Suprapubic skin (tissue), 4 donors: ENCODE measurements around the gene SLC6A19. TPM values are rescaled to one million over a fixed set of nuclear protein-coding genes. Genes with fewer than 3 reads are reported as not detected.

Experiments used
- DNase-seq, 2 donors: peaks; one replicate each; pipeline ENCODE4 v3.0.0-alpha.2; 2019; ENCODE audit warnings: low spot score in 2 of 2
- H3K27ac ChIP-seq: fragments of 200-600 bp; sonication (generic); one replicate; pipeline ENCODE4 v1.5.1; 2019
- H3K27me3 ChIP-seq: fragments of 200-600 bp; sonication (generic); one replicate; pipeline ENCODE4 v1.5.1; 2019
- H3K36me3 ChIP-seq: fragments of 200-600 bp; sonication (generic); one replicate; pipeline ENCODE4 v1.5.1; 2019
- H3K4me1 ChIP-seq: fragments of 200-600 bp; sonication (generic); one replicate; pipeline ENCODE4 v1.5.1; 2019
- H3K4me3 ChIP-seq: fragments of 200-600 bp; sonication (generic); one replicate; pipeline ENCODE4 v1.5.1; 2019; ENCODE audit warnings: mild to moderate bottlenecking
- H3K9me3 ChIP-seq: fragments of 200-600 bp; sonication (generic); one replicate; pipeline ENCODE4 v1.5.1; 2019
- CTCF ChIP-seq, 2 donors: fragments of 200-600 bp in 1 of 2; fragments of 450-650 bp in 1 of 2; sonication (generic) in 1 of 2; IDR thresholded peaks; one replicate each; pipeline ENCODE4 v1.5.1; 2016 to 2019; ENCODE audit warnings: antibody characterized with exemption in 2 of 2, mild to moderate bottlenecking in 1 of 2, moderate library complexity in 1 of 2
- EP300 ChIP-seq: sonication (generic); formaldehyde crosslinking; IDR thresholded peaks from one replicate; pipeline ENCODE4 v1.6.1; 2017; ENCODE audit warnings: antibody characterized with exemption
- POLR2A ChIP-seq, 2 donors: fragments of 450-650 bp; IDR thresholded peaks; one replicate each; pipeline ENCODE4 v1.6.1; 2017; ENCODE audit warnings: antibody characterized with exemption in 2 of 2, mild to moderate bottlenecking in 2 of 2, moderate library complexity in 2 of 2
- POLR2AphosphoS5 ChIP-seq, 3 donors: sonication (generic); formaldehyde crosslinking; IDR thresholded peaks; one replicate each; pipeline ENCODE4 v1.6.1; 2017; ENCODE audit warnings: antibody characterized with exemption in 3 of 3
- WGBS: methylation state at CpG from one replicate; pipeline ENCODE4 v1.1.5; 2018; 5-methylcytosine and 5-hydroxymethylcytosine counted together
- total RNA-seq, 4 donors: library from RNA; depleted of rRNA; stranded (reverse); fragments of >200 nt; gene quantifications; one replicate each; pipeline ENCODE4 v1.1.0, GENCODE V29; 2016

Gene SLC6A19
- total RNA-seq, 4 donors from 2014 or later = 0.23 TPM; not detected in 3

GRCh38 chr5:1239505-1240251, 38.3 kb downstream of the SLC6A19 start:
- WGBS = 64% methylated on average over 18 of the region's 22 CpGs
- H3K36me3 ChIP-seq = no peaks in the 10 kb centered on the region
- H3K4me3 ChIP-seq = no peak overlapping the region
- no peak for DNase-seq
- no peak overlapping the region for H3K27ac ChIP-seq
- no peaks in the 10 kb centered on the region for H3K4me1 ChIP-seq
- H3K9me3 ChIP-seq = peaks cover 6% of the 10 kb centered on the region
- no peak for TF ChIP-seq POLR2A (IDR thresholded peaks at IDR 0.05)
- no peak for TF ChIP-seq CTCF (IDR thresholded peaks at IDR 0.05)
- TF ChIP-seq EP300 = no peak
- TF ChIP-seq POLR2AphosphoS5 (IDR thresholded peaks at IDR 0.05) = no peak
- H3K27me3 ChIP-seq = peaks cover 25% of the 10 kb centered on the region

- H3K4me1 ChIP-seq = no peaks in the 10 kb centered on the region
- WGBS = 75% methylated on average over 18 of the region's 29 CpGs
- TF ChIP-seq POLR2A (IDR thresholded peaks at IDR 0.05) (no peak), EP300 (no peak), POLR2AphosphoS5 (IDR thresholded peaks at IDR 0.05) (no peak), CTCF (IDR thresholded peaks at IDR 0.05) (no peak)
These were observed 39.3 kb downstream of the SLC6A19 start for GRCh38 chr5:1240496-1241260.

GRCh38 chr5:1241509-1242080, 40.2 kb downstream of the SLC6A19 start:
- H3K36me3 ChIP-seq = no peaks in the 10 kb centered on the region

More at GRCh38 chr5:1240496-1241260, 39.3 kb downstream of the SLC6A19 start:
- Histone ChIP-seq H3K4me3 (no peak overlapping the region), H3K27me3 (peaks cover 35% of the 10 kb centered on the region), H3K36me3 (no peaks in the 10 kb centered on the region), H3K9me3 (no peaks in the 10 kb centered on the region), H3K27ac (no peak overlapping the region)
- DNase-seq = no peak

GRCh38 chr5:1242733-1243486, 41.5 kb downstream of the SLC6A19 start:
- WGBS = 93% methylated on average over 5 of the region's 14 CpGs
- TF ChIP-seq POLR2AphosphoS5 (IDR thresholded peaks at IDR 0.05) (no peak), POLR2A (IDR thresholded peaks at IDR 0.05) (no peak), EP300 (no peak), CTCF (IDR thresholded peaks at IDR 0.05) (no peak)
- H3K27ac ChIP-seq = no peak overlapping the region
- H3K36me3 ChIP-seq = no peaks in the 10 kb centered on the region
- H3K4me3 ChIP-seq = no peak overlapping the region
- H3K27me3 ChIP-seq = peaks cover 57% of the 10 kb centered on the region
- no peak for DNase-seq
- no peaks in the 10 kb centered on the region for H3K4me1 ChIP-seq
- H3K9me3 ChIP-seq = no peaks in the 10 kb centered on the region

More at GRCh38 chr5:1241509-1242080, 40.2 kb downstream of the SLC6A19 start:
- H3K27ac ChIP-seq = no peak overlapping the region
- no peak for TF ChIP-seq CTCF (IDR thresholded peaks at IDR 0.05)
- no peak for TF ChIP-seq EP300
- no peak for TF ChIP-seq POLR2A (IDR thresholded peaks at IDR 0.05)
- TF ChIP-seq POLR2AphosphoS5 (IDR thresholded peaks at IDR 0.05) = no peak
- H3K9me3 ChIP-seq = no peaks in the 10 kb centered on the region
- DNase-seq = no peak
- H3K27me3 ChIP-seq = peaks cover 44% of the 10 kb centered on the region
- H3K4me3 ChIP-seq = no peak overlapping the region
- 77% methylated on average over 18 of the region's 22 CpGs for WGBS
- H3K4me1 ChIP-seq = no peaks in the 10 kb centered on the region
